ENCODE measurements around the gene CSGALNACT2. TPM values are rescaled to one million over a fixed set of nuclear protein-coding genes. Genes with fewer than 3 reads are reported as not detected.

The CSGALNACT2 gene
- total RNA-seq, 4 donors from 2014 or later = 29.1 to 43.3 (median 34.7) TPM

- no peak overlapping the region for H3K4me3 ChIP-seq
- H3K36me3 ChIP-seq = no peaks in the 10 kb centered on the region
- H3K27ac ChIP-seq = no peak overlapping the region
- no peak for DNase-seq (ENCODE audit: low spot score in 2 of 2)
- peaks cover 0 to 16% (median 4%) of the 10 kb centered on the region in 4 donors for H3K4me1 ChIP-seq
- TF ChIP-seq EP300 (IDR thresholded peaks at IDR 0.05) (no peak), CTCF (IDR thresholded peaks at IDR 0.05) (no peak), POLR2A (IDR thresholded peaks at IDR 0.05) (no peak)
- H3K27me3 ChIP-seq = no peaks in the 10 kb centered on the region
- H3K9me3 ChIP-seq = no peaks in the 10 kb centered on the region
- WGBS, 2 donors = 100% methylated on average over 1 to 3 of the region's 4 CpGs
These were observed 16.1 kb upstream of the CSGALNACT2 start for GRCh38 chr10:43122096-43122495.

GRCh38 chr10:43122826-43123225, 15.4 kb upstream of the CSGALNACT2 start:
- WGBS, 2 donors = 86 to 92% methylated on average over 7 of the region's 7 CpGs
- DNase-seq (ENCODE audit: low spot score in 2 of 2) = no peak
- no peak for TF ChIP-seq POLR2A (IDR thresholded peaks at IDR 0.05)
- no peak for TF ChIP-seq CTCF (IDR thresholded peaks at IDR 0.05)
- TF ChIP-seq EP300 (IDR thresholded peaks at IDR 0.05) = no peak
- Histone ChIP-seq H3K36me3 (no peaks in the 10 kb centered on the region), H3K9me3 (no peaks in the 10 kb centered on the region), H3K4me1 (peaks cover 0 to 20% (median 8%) of the 10 kb centered on the region in 4 donors), H3K27me3 (no peaks in the 10 kb centered on the region), H3K4me3 (no peak overlapping the region), H3K27ac (no peak overlapping the region)

GRCh38 chr10:43123361-43124093, 14.7 kb upstream of the CSGALNACT2 start:
- TF ChIP-seq EP300 (IDR thresholded peaks at IDR 0.05) (no peak), CTCF (IDR thresholded peaks at IDR 0.05) (no peak)
- H3K27me3 ChIP-seq = no peaks in the 10 kb centered on the region
- H3K27ac ChIP-seq = no peak overlapping the region
- H3K36me3 ChIP-seq = no peaks in the 10 kb centered on the region
- WGBS, 2 donors = 82 to 87% methylated on average over 7 of the region's 9 CpGs
- no peaks in the 10 kb centered on the region for H3K9me3 ChIP-seq
- DNase-seq (ENCODE audit: low spot score in 2 of 2) = no peak
- no peak overlapping the region for H3K4me3 ChIP-seq
- H3K4me1 ChIP-seq = peaks cover 0 to 20% (median 9%) of the 10 kb centered on the region in 4 donors

GRCh38 chr10:43124094-43124521, 14.1 kb upstream of the CSGALNACT2 start:
- Histone ChIP-seq H3K27me3 (no peaks in the 10 kb centered on the region), H3K4me1 (peaks cover 0 to 23% (median 11%) of the 10 kb centered on the region in 4 donors), H3K4me3 (no peak overlapping the region), H3K36me3 (no peaks in the 10 kb centered on the region), H3K9me3 (no peaks in the 10 kb centered on the region), H3K27ac (no peak overlapping the region)
- DNase-seq (ENCODE audit: low spot score in 2 of 2) = no peak
- TF ChIP-seq EP300 (IDR thresholded peaks at IDR 0.05) = no peak
- no peak for TF ChIP-seq POLR2A (IDR thresholded peaks at IDR 0.05)
- TF ChIP-seq CTCF (IDR thresholded peaks at IDR 0.05) = no peak
- 77 to 82% methylated on average over 6 of the region's 6 CpGs for WGBS, 2 donors

- H3K9me3 ChIP-seq = no peaks in the 10 kb centered on the region
- WGBS, 2 donors = 92 to 93% methylated on average over 9 of the region's 9 CpGs
- H3K4me3 ChIP-seq = no peak overlapping the region
- no peaks in the 10 kb centered on the region for H3K36me3 ChIP-seq
- DNase-seq (ENCODE audit: low spot score in 2 of 2) = no peak
- TF ChIP-seq CTCF (IDR thresholded peaks at IDR 0.05) = no peak
- TF ChIP-seq POLR2A (IDR thresholded peaks at IDR 0.05) = no peak
- TF ChIP-seq EP300 (IDR thresholded peaks at IDR 0.05) = no peak
- H3K4me1 ChIP-seq = peaks cover 0 to 29% (median 11%) of the 10 kb centered on the region in 4 donors
- no peak overlapping the region for H3K27ac ChIP-seq
- H3K27me3 ChIP-seq = no peaks in the 10 kb centered on the region
These were observed 13.5 kb upstream of the CSGALNACT2 start for GRCh38 chr10:43124574-43125273.
